Suppressor macrophage treated with lipopolysaccharide for 4 hours (primary cell): ENCODE data around the gene LDLRAD2.

Experiments used
- DNase-seq: peaks from one replicate; pipeline ENCODE4 v3.0.0-alpha.2; 2020

Gene LDLRAD2

GRCh38 chr1:21864730-21865129, 52.7 kb downstream of the LDLRAD2 start:
- no peak for DNase-seq

GRCh38 chr1:21865609-21865942, 53.5 kb downstream of the LDLRAD2 start:
- no peak for DNase-seq

- DNase-seq = no peak
Measured at GRCh38 chr1:21865943-21866706, 54.1 kb downstream of the LDLRAD2 start.

GRCh38 chr1:21866707-21867043, 54.6 kb downstream of the LDLRAD2 start:
- DNase-seq = no peak

- DNase-seq = no peak
Measured at GRCh38 chr1:21867451-21867996, 55.5 kb downstream of the LDLRAD2 start.

- no peak for DNase-seq
Measured at GRCh38 chr1:21868482-21868881, 56.4 kb downstream of the LDLRAD2 start.

- DNase-seq = no peak
Measured at GRCh38 chr1:21868941-21869454, 56.9 kb downstream of the LDLRAD2 start.

GRCh38 chr1:21869620-21870121, 57.6 kb downstream of the LDLRAD2 start:
- DNase-seq = no peak

GRCh38 chr1:21870611-21871010, 58.5 kb downstream of the LDLRAD2 start:
- no peak for DNase-seq

- no peak for DNase-seq
Measured at GRCh38 chr1:21871943-21872342, 59.9 kb downstream of the LDLRAD2 start.

GRCh38 chr1:21872445-21873079, 60.5 kb downstream of the LDLRAD2 start:
- no peak for DNase-seq

- DNase-seq = no peak
Measured at GRCh38 chr1:21873174-21873573, 61.1 kb downstream of the LDLRAD2 start.

- DNase-seq = no peak
Measured at GRCh38 chr1:21873761-21874160, 61.7 kb downstream of the LDLRAD2 start.

GRCh38 chr1:21874328-21874727, 62.3 kb downstream of the LDLRAD2 start:
- no peak for DNase-seq
